Measurements from ENCODE around the gene DPH2. TPM values are rescaled to one million over a fixed set of nuclear protein-coding genes. Genes with fewer than 3 reads are reported as not detected.

Gene DPH2
- total and polyA plus RNA-seq, 2 of the 8 experiments (the other 6 are each of a cell fraction or from before 2014, with no cell fraction given): 64.9 to 92.1 TPM

GRCh38 chr1:43979261-43979527, 9.4 kb downstream of the DPH2 start (continued):
- TF ChIP-seq CTBP2 (IDR thresholded peaks at IDR 0.05; ENCODE audit: borderline replicate concordance, insufficient read depth, insufficient read length, low read length) (no peak), TAF1 (IDR thresholded peaks at IDR 0.05; ENCODE audit: low read depth, low read length) (peak; percentile 10; the same call in 1 of the 2 replicates), CHD1 (IDR thresholded peaks at IDR 0.05; ENCODE audit: low read depth, low read length) (no peak)

Measured in H1 (cell line).